H7 (cell line): ENCODE data around the gene GCFC2. TPM values are rescaled to one million over a fixed set of nuclear protein-coding genes. Genes with fewer than 3 reads are reported as not detected.
"Not testable (repeated sequence)": the region's sequence is repeated elsewhere in the genome, so short reads cannot be mapped to it uniquely, and the experiment has no call there.

Source experiments
- DNase-seq: peaks from one replicate; pipeline ENCODE4 v3.0.0; 2012
- H3K27me3 ChIP-seq: 2 replicates; pipeline ENCODE4 v1.6.0; 2011; ENCODE audit warnings: mild to moderate bottlenecking, low read length; ENCODE audit not compliant: control insufficient read depth, insufficient read depth
- H3K36me3 ChIP-seq: replicated peaks from 2 replicates; pipeline ENCODE4 v1.5.1; 2011; ENCODE audit warnings: low read length; ENCODE audit not compliant: control insufficient read depth, insufficient read depth
- H3K4me3 ChIP-seq: 2 replicates; pipeline ENCODE4 v1.5.1; 2011; ENCODE audit warnings: low read depth, mild to moderate bottlenecking, control low read depth, low read length, moderate library complexity; ENCODE audit not compliant: insufficient read depth
- total RNA-seq: library from RNA; depleted of rRNA; stranded (reverse); fragments of >200 nt; shearing (Covaris generic); gene quantifications from 2 replicates; pipeline ENCODE4 v1.2.3, GENCODE V29; 2014; rRNA removed

Gene GCFC2
- 20.0 and 20.5 TPM in 2 replicates for total RNA-seq

- DNase-seq: peak; percentile 94
- Histone ChIP-seq H3K36me3 (no peaks in the 10 kb centered on the region), H3K4me3 (peak within 1 kb of the TSS; percentile 67), H3K27me3 (no peaks in the 10 kb centered on the region)
Measured at GRCh38 chr2:75710577-75711253, at the start of gene GCFC2. TSS of gene GCFC2 (minus strand) at chr2:75710915. CDS start at chr2:75710855, 60 bp downstream.

- no peak overlapping the region for H3K4me3 ChIP-seq
- DNase-seq: no peak
- no peaks in the 10 kb centered on the region for H3K27me3 ChIP-seq
- H3K36me3 ChIP-seq: no peaks in the 10 kb centered on the region
Measured at GRCh38 chr2:75752828-75753227, 42.1 kb upstream of the GCFC2 start.

DNA sequence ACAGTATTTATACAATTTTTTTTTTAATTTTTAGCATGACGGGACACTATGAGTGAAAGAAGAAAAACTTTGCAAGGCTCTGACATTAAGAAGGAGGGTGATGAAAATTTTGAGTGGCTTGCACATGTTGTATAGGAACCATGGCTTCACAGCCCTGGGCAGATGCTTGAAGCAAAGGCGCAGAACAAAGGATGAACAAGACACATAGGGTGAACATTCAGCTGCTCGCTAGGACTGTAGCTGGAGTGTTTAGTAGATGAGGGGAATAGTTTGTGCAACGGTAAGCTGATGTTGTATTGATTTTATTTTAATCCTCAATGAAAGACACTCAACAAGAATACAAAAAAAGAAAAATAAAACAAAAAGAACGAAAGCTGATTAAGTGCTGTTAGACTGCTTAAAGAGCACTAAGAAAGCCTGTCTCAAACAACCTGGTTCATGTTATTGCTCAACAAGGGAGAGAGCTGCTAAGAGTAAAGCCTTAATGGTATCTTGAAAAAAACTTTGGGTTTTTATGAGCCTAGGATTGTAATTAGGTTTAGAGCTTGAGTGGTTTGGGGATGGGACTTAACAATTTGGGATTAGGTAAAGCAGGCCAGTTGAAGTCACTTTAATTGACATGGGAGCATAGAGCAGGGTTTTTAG lies 41.2 kb upstream of the GCFC2 start:
- Histone ChIP-seq H3K27me3 (no peaks in the 10 kb centered on the region), H3K36me3 (no peaks in the 10 kb centered on the region), H3K4me3 (no peak overlapping the region)
- DNase-seq: no peak

DNA sequence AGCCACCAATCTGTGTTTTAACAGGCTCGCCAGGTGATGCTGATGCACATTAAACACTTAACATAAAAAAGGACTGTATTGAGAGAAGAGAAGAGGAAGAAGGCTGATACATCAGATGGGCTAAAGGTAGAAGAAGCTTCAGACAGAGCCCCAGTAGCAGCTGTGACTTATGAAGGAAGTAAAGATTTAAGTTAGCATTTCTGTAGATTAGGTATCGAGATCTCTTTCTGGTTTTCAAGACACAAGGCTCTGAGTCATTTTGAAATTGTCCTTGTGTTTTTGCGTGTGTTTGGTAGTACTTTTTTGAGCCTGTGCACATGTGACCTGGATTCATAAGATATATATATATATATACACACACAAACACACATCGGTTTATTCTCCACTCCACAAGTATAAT lies 40.6 kb upstream of the GCFC2 start:
- no peaks in the 10 kb centered on the region for H3K27me3 ChIP-seq
- DNase-seq: no peak
- no peak overlapping the region for H3K4me3 ChIP-seq
- H3K36me3 ChIP-seq: no peaks in the 10 kb centered on the region

DNA sequence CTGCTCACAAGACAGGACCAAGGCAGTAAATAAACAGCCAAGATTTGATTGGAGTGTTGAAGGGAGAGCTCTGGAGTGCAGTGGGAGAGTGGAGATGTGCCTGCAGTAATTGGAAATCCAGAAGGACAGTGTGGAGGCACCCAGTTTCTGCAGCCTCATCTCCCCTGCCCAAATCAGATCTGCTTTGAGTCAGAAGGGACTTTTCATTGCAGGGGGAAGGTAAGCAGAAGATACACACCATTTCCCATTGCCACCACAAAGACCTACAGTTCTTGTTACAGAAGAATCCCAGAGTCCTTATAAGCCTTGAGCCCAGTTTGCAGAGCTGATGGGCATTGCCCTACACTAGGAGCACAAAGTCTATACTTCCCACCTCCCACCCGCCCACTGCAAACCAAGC lies 27.2 kb upstream of the GCFC2 start:
- H3K36me3 ChIP-seq: no peaks in the 10 kb centered on the region
- DNase-seq: no peak

GRCh38 chr2:75736276-75736675 lies 25.6 kb upstream of the GCFC2 start:
- no peak overlapping the region for H3K4me3 ChIP-seq
- no peaks in the 10 kb centered on the region for H3K36me3 ChIP-seq
- no peaks in the 10 kb centered on the region for H3K27me3 ChIP-seq
- no peak for DNase-seq

More for the DNA sequence above, 27.2 kb upstream of the GCFC2 start:
- Histone ChIP-seq H3K27me3 (no peaks in the 10 kb centered on the region), H3K4me3 (no peak overlapping the region)

DNA sequence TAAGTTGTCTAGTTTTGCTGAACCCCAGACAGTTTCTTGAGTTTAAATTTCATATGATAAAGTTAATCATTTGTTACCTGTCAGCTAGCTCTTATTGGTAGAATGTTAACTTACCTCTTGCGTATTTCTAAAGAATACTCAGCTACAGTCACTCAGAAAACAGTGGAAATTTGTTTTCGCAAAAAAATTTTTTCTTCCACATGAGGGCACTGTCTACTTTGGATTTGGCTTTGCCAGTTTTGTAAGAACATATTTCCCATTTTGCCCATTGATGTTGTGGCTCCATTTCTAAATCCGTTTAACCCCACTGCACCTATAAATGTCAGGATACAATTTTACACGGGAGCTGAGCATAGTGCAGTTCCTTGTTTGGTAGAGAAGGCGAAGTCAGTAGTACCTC lies 19.1 kb upstream of the GCFC2 start:
- Histone ChIP-seq H3K36me3 (no peaks in the 10 kb centered on the region), H3K4me3 (no peak overlapping the region), H3K27me3 (no peaks in the 10 kb centered on the region)
- DNase-seq: no peak

DNA sequence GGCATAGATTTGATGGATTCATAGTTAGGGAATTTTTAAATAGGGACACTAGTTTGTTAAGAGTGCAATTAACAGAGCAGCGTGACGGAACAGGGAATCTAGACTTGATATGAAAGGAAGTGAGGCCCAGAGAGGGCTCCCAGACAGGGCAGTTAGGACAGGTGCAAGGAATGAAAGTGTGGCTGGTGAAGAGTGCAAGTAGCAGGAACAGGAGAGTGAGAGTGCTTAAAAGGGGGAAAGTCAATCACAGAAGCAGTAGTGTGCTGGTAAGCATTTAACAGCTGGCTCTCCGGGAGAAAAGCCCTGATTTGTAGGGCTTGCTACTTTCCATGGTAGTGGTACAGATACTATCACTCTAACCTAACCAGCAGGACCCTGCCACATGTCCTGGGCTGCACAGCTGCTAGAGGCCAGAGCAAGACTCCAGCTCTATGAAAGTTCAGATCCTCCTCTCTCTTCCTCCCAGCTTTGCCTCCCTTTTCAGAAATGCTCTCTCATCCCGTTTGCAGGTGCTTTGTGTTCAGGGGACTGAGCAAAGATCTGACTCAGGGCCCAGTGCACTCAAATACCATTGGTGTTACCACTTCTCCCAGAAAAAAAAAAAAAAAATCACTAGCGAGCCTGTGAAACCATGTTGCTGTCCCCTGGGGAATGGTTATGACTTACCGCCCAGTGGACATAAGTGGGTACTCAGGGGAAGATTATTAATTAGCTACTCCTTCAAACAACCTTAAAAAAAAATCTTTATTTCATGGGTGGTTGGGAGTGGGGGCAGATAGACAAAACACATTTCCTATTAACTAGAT lies 18.1 kb upstream of the GCFC2 start:
- no peak for DNase-seq
- no peaks in the 10 kb centered on the region for H3K36me3 ChIP-seq
- no peaks in the 10 kb centered on the region for H3K27me3 ChIP-seq

GRCh38 chr2:75722687-75723086 lies 12.0 kb upstream of the GCFC2 start:
- H3K4me3 ChIP-seq: no peak overlapping the region
- no peak for DNase-seq
- no peaks in the 10 kb centered on the region for H3K36me3 ChIP-seq
- H3K27me3 ChIP-seq: no peaks in the 10 kb centered on the region

More for the DNA sequence above, 18.1 kb upstream of the GCFC2 start:
- H3K4me3 ChIP-seq: no peak overlapping the region

DNA sequence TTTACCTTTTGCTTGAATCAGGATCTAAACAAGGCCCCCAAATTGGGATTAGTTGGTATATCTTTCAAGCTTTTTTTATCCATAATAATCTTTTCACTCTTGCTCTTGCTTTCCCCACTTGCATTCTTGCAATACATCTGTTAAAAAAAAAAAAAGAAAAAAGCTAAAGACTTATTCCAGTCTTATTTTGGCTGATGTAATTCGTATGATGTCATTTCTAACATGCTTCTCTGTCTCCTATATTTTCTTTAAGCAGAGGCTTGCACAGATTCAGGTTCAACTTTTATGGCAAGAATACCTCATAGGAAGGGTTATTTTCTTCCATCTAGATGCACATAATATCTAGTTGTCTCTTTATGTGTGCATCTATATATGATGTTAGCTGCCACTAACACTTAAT lies 9.8 kb upstream of the GCFC2 start:
- Histone ChIP-seq H3K27me3 (no peaks in the 10 kb centered on the region), H3K36me3 (no peaks in the 10 kb centered on the region), H3K4me3 (no peak overlapping the region)
- no peak for DNase-seq

GRCh38 chr2:75719616-75720015 lies 8.9 kb upstream of the GCFC2 start:
- no peaks in the 10 kb centered on the region for H3K36me3 ChIP-seq
- no peaks in the 10 kb centered on the region for H3K27me3 ChIP-seq
- H3K4me3 ChIP-seq: no peak overlapping the region
- DNase-seq: no peak

DNA sequence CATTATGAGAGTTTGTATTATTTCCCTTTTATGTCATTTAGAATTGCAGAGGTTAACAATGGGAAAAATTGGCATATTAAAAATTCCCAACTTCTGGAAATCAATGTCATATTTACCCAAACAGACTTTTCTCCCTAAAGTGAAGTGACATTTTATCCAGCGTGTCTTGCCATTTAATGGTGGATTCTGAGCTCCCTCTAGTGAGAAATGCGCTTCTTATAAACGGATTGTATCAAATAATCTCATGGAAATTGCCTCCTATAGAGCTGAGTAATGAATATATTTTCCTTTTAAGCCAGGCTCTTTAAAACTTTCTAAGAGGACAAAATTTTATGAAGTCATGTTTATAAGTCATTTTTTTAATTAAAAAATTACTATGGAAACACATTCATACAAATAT lies 5.7 kb upstream of the GCFC2 start:
- DNase-seq: no peak
- no peaks in the 10 kb centered on the region for H3K36me3 ChIP-seq
- no peaks in the 10 kb centered on the region for H3K27me3 ChIP-seq
- no peak overlapping the region for H3K4me3 ChIP-seq

DNA sequence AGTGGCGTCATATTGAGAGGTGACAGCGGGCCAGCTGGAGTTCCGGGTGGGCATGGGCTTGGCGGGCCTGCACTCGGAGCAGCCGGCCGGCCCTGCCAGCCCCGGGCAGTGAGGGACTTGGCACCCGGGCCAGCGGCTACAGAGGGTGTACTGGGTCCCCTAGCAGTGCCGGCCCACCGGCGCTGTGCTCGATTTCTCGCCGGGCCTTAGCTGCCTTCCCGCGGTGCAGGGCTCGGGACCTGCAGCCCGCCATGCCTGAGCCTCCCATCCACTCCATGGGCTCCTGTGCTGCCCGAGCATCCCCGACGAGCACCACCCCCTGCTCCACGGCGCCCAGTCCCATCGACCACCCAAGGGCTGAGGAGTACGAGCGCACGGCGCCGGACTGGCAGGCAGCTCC lies 875 bp upstream of the GCFC2 start:
- not testable (repeated sequence) for DNase-seq, H3K4me3 ChIP-seq, H3K36me3 ChIP-seq, H3K27me3 ChIP-seq

- H3K27me3 ChIP-seq: no peaks in the 10 kb centered on the region
- H3K36me3 ChIP-seq: no peaks in the 10 kb centered on the region
- peak overlapping the region; percentile 67 for H3K4me3 ChIP-seq
- no peak for DNase-seq
Measured at GRCh38 chr2:75710220-75710576, 517 bp downstream of the GCFC2 start.

GRCh38 chr2:75709297-75709696 lies 1.4 kb downstream of the GCFC2 start:
- H3K36me3 ChIP-seq: no peaks in the 10 kb centered on the region
- no peaks in the 10 kb centered on the region for H3K27me3 ChIP-seq
- H3K4me3 ChIP-seq: peak overlapping the region; percentile 1; the same call in 1 of the 2 replicates
- DNase-seq: no peak
